ENCODE results near the gene NSRP1. TPM values are rescaled to one million over a fixed set of nuclear protein-coding genes. Genes with fewer than 3 reads are reported as not detected.

Gene NSRP1
- total and polyA plus RNA-seq, 2 donors (not counting 3 experiments of a cell fraction or from before 2014, with no cell fraction given), result 11.2 to 29.1 TPM

- Histone ChIP-seq H3K79me2 (ENCODE audit: control insufficient read depth, insufficient read depth, low read length) (peaks cover 58% of the 10 kb centered on the region), H2AFZ (ENCODE audit: low read depth, low read length) (no peak overlapping the region), H3K9ac (replicated peaks; ENCODE audit: extremely low read depth, insufficient read depth, low read length) (no peak overlapping the region), H3K4me2 (ENCODE audit: insufficient read depth, low read length) (no peak overlapping the region), H3K4me1 (ENCODE audit: control insufficient read depth, extremely low read depth, insufficient read depth, low read length) (no peaks in the 10 kb centered on the region), H3K4me3 (replicated peaks in 1 of 3; ENCODE audit: insufficient read depth in 1 of 3, low read depth in 1 of 3, low read length in 3 of 3) (no peak overlapping the region), H3K9me1 (replicated peaks; ENCODE audit: control insufficient read depth, extremely low read depth, insufficient read depth, low read length) (no peaks in the 10 kb centered on the region), H3K36me3 (ENCODE audit: control insufficient read depth in 2 of 2, extremely low read depth in 1 of 2, insufficient read depth in 2 of 2, low read length in 2 of 2) (peaks cover 3 to 12% of the 10 kb centered on the region in 2 experiments), H3K27me3 (ENCODE audit: control insufficient read depth in 2 of 2, insufficient read depth in 2 of 2, low read length in 2 of 2) (no peaks in the 10 kb centered on the region), H3K27ac (ENCODE audit: insufficient read depth, low read depth, low read length) (no peak overlapping the region), H3K9me3 (replicated peaks; ENCODE audit: control insufficient read depth, insufficient read depth, low read length) (no peaks in the 10 kb centered on the region), H4K20me1 (replicated peaks; ENCODE audit: control insufficient read depth, extremely low read depth, insufficient read depth, low read length) (no peaks in the 10 kb centered on the region)
- FAIRE-seq (no peak), DNase-seq (ENCODE audit: low read depth, low spot score) (no peak)
- POLR2A ChIA-PET, result interaction anchor here (0.6 kb wide), 1 partner anchor 172 kb away, joined by 4 read pairs; no protein-coding TSS in a partner anchor
- TF ChIP-seq POLR2AphosphoS5 (IDR thresholded peaks at IDR 0.05; ENCODE audit: insufficient read depth, low read depth, low read length), result no peak
- TF ChIP-seq, protein P1, sequence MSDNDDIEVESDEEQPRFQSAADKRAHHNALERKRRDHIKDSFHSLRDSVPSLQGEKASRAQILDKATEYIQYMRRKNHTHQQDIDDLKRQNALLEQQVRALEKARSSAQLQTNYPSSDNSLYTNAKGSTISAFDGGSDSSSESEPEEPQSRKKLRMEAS (IDR thresholded peaks at IDR 0.05; ENCODE audit: insufficient read depth, insufficient read length), result no peak
- no peak for TF ChIP-seq EZH2 (IDR thresholded peaks at IDR 0.05; ENCODE audit: borderline replicate concordance, low read depth, low read length, severe bottlenecking)
- no peak for TF ChIP-seq MYC (IDR thresholded peaks at IDR 0.05; ENCODE audit: low read depth, low read length)
- TF ChIP-seq CTCF (IDR thresholded peaks at IDR 0.05; ENCODE audit: extremely low read depth in 1 of 2, insufficient read depth in 1 of 2, low read depth in 1 of 2, low read length in 2 of 2), result no peak
- no peak for TF ChIP-seq FOS (IDR thresholded peaks at IDR 0.05; ENCODE audit: borderline replicate concordance, insufficient read depth, low read length)
- no peak for TF ChIP-seq GATA2 (IDR thresholded peaks at IDR 0.05; ENCODE audit: insufficient read depth, insufficient read length, low read depth, low read length)
- TF ChIP-seq POLR2A (IDR thresholded peaks at IDR 0.05; ENCODE audit: low read depth, low read length), result no peak
- no peak for TF ChIP-seq JUN (IDR thresholded peaks at IDR 0.05; ENCODE audit: borderline replicate concordance, insufficient read depth, insufficient read length, low read depth)
- dilution Hi-C loops (cut with MboI; ENCODE audit: extremely low pct_ligation_motif_present, low sequenced_read_pairs) (no loop called here), intact Hi-C loops (cut with micrococcal nuclease) (no loop called here)
- no TSS peak for BruUV-seq (replicated peaks)
- CTCF ChIA-PET, result interaction anchor here (0.6 to 3.1 kb wide), 7 partner anchors 8 to 381 kb away, joined by 3 to 12 read pairs (median 6); no protein-coding TSS in a partner anchor
These were observed 16.6 kb downstream of the NSRP1 start for GRCh38 chr17:30133197-30133596.

All from endothelial cell of umbilical vein (primary cell).